MCF 10A (cell line): ENCODE measurements around the gene DNM1L. TPM values are rescaled to one million over a fixed set of nuclear protein-coding genes. Genes with fewer than 3 reads are reported as not detected.

ENCODE experiments used
- BruUV-seq: library from RNA; stranded (reverse); fragments of 400-500 nt; replicated peaks from 2 replicates; lab custom pipeline; 2021; lab: Mats Ljungman, UMichigan
- CTCF ChIA-PET: fragments of 300-600 bp; sonication (Branson Sonifier 250); formaldehyde crosslinking; extraction: SDS; loops from one replicate; lab custom pipeline; 2021; ENCODE audit warnings: antibody characterized with exemption, inconsistent platforms; lab: Yijun Ruan, JAX
- POLR2A ChIA-PET: fragments of 300-600, 350-650 bp; sonication (Branson Sonifier 250); formaldehyde crosslinking; extraction: SDS; loops from one replicate; lab custom pipeline; 2020; ENCODE audit warnings: antibody characterized with exemption, inconsistent platforms; lab: Yijun Ruan, JAX
- DNase-seq: peaks from one replicate; pipeline ENCODE4 v3.0.0-alpha.2; 2018; ENCODE audit not compliant: unreplicated experiment
- H3K27ac Mint-ChIP-seq: one replicate; pipeline ENCODE4 v1.8.0; 2022; ENCODE audit warnings: mild to moderate bottlenecking, low read depth, mixed read lengths; ENCODE audit not compliant: unreplicated experiment
- H3K27me3 Mint-ChIP-seq: one replicate; pipeline ENCODE4 v1.8.0; 2022; ENCODE audit warnings: mixed read lengths; ENCODE audit not compliant: insufficient read depth, unreplicated experiment
- H3K36me3 Mint-ChIP-seq: one replicate; pipeline ENCODE4 v1.8.0; 2022; ENCODE audit warnings: mild to moderate bottlenecking, moderate library complexity, mixed read lengths; ENCODE audit not compliant: insufficient read depth, unreplicated experiment
- H3K4me1 Mint-ChIP-seq: one replicate; pipeline ENCODE4 v1.8.0; 2022; ENCODE audit warnings: mixed read lengths; ENCODE audit not compliant: insufficient read depth, unreplicated experiment
- H3K4me3 Mint-ChIP-seq: one replicate; pipeline ENCODE4 v1.8.0; 2022; ENCODE audit warnings: mild to moderate bottlenecking, moderate library complexity, mixed read lengths; ENCODE audit not compliant: unreplicated experiment
- H3K9me3 Mint-ChIP-seq: one replicate; pipeline ENCODE4 v1.8.0; 2022; ENCODE audit warnings: mixed read lengths; ENCODE audit not compliant: unreplicated experiment
- CTCF ChIP-seq: fragments of 200-600 bp; IDR thresholded peaks from one replicate; pipeline ENCODE4 v1.8.0; 2022; ENCODE audit warnings: antibody characterized with exemption, mild to moderate bottlenecking; ENCODE audit not compliant: unreplicated experiment
- intact Hi-C: fragments of 100-400 bp; cut with micrococcal nuclease; formaldehyde crosslinking; loops from 2 replicates; pipeline ENCODE4 v1.14.1; 2022
- total RNA-seq: library from RNA; stranded (reverse); gene quantifications from 2 replicates; pipeline ENCODE4 v1.2.3, GENCODE V29; 2022

The DNM1L gene
- total RNA-seq, 1 experiment from 2014 or later, result 86.9 TPM

GRCh38 chr12:32777691-32778175 is 98.6 kb downstream of the DNM1L start:
- intact Hi-C loops, result no loop called here
- peaks cover 10% of the 10 kb centered on the region for H3K27me3 Mint-ChIP-seq
- ChIA-PET POLR2A (no interaction called here), CTCF (interaction anchor here (1.4 kb wide), 1 partner anchor 143 kb away, joined by 3 read pairs; no protein-coding TSS in a partner anchor)
- no TSS peak for BruUV-seq
- no peaks in the 10 kb centered on the region for H3K9me3 Mint-ChIP-seq
- no peaks in the 10 kb centered on the region for H3K4me1 Mint-ChIP-seq
- H3K27ac Mint-ChIP-seq, result no peak overlapping the region
- H3K36me3 Mint-ChIP-seq, result no peaks in the 10 kb centered on the region
- no peak for TF ChIP-seq CTCF
- no peak overlapping the region for H3K4me3 Mint-ChIP-seq
- DNase-seq, result no peak

GRCh38 chr12:32780071-32780470 is 101.0 kb downstream of the DNM1L start:
- intact Hi-C loops, result no loop called here
- no TSS peak for BruUV-seq
- DNase-seq, result no peak

GRCh38 chr12:32783029-32783428 is 103.9 kb downstream of the DNM1L start:
- BruUV-seq, result no TSS peak
- H3K4me1 Mint-ChIP-seq, result no peaks in the 10 kb centered on the region
- ChIA-PET CTCF (no interaction called here), POLR2A (no interaction called here)
- no peak for DNase-seq
- H3K36me3 Mint-ChIP-seq, result peaks cover 16% of the 10 kb centered on the region
- intact Hi-C loops, result no loop called here
- H3K27ac Mint-ChIP-seq, result no peak overlapping the region
- H3K4me3 Mint-ChIP-seq, result no peak overlapping the region
- no peaks in the 10 kb centered on the region for H3K9me3 Mint-ChIP-seq
- H3K27me3 Mint-ChIP-seq, result no peaks in the 10 kb centered on the region
- no peak for TF ChIP-seq CTCF

More at GRCh38 chr12:32780071-32780470, 101.0 kb downstream of the DNM1L start:
- Mint-ChIP-seq H3K27me3 (no peaks in the 10 kb centered on the region), H3K36me3 (no peaks in the 10 kb centered on the region), H3K27ac (no peak overlapping the region), H3K9me3 (no peaks in the 10 kb centered on the region), H3K4me1 (no peaks in the 10 kb centered on the region), H3K4me3 (no peak overlapping the region)
- TF ChIP-seq CTCF, result no peak
- ChIA-PET CTCF (no interaction called here), POLR2A (interaction anchor here (1.0 kb wide), 1 partner anchor 11 kb away, joined by 3 read pairs; no protein-coding TSS in a partner anchor)

- H3K27ac Mint-ChIP-seq, result no peak overlapping the region
- no peak for TF ChIP-seq CTCF
These were observed 106.5 kb downstream of the DNM1L start for GRCh38 chr12:32785557-32785956.

More at GRCh38 chr12:32785557-32785956, 106.5 kb downstream of the DNM1L start:
- no peaks in the 10 kb centered on the region for H3K9me3 Mint-ChIP-seq
- no peak for DNase-seq
- no peaks in the 10 kb centered on the region for H3K4me1 Mint-ChIP-seq
- no peak overlapping the region for H3K4me3 Mint-ChIP-seq
- no peaks in the 10 kb centered on the region for H3K27me3 Mint-ChIP-seq
- ChIA-PET POLR2A (no interaction called here), CTCF (interaction anchor here (1.4 kb wide), 1 partner anchor 15 kb away, joined by 5 read pairs; no protein-coding TSS in a partner anchor)
- intact Hi-C loops, result no loop called here
- BruUV-seq, result no TSS peak
- peaks cover 39% of the 10 kb centered on the region for H3K36me3 Mint-ChIP-seq
